Right renal pelvis (tissue), 4 donors: ENCODE measurements around the gene SUMO3. TPM values are rescaled to one million over a fixed set of nuclear protein-coding genes. Genes with fewer than 3 reads are reported as not detected.
A peak's percentile ranks its signal among the peaks of the same experiment; 100 is the strongest.

Source experiments
- DNase-seq, 4 donors: peaks; one replicate each; pipeline ENCODE4 v3.0.0-alpha.2; 2013; ENCODE audit warnings: low read depth in 4 of 4, low spot score in 3 of 4, missing footprints in 1 of 4
- polyA plus RNA-seq, 4 donors: library from polyadenylated mRNA; unstranded; fragments of 120-200 nt; gene quantifications; one replicate each; pipeline ENCODE4 v1.2.1, GENCODE V29; 2013; ENCODE audit not compliant: insufficient read length in 4 of 4

SUMO3 gene
- 100 to 1,000 TPM; 112 to 128 (median 121) TPM for polyA plus RNA-seq

- peak; percentile 62 to 71 (median 66) for DNase-seq
Observed at GRCh38 chr21:44817914-44818639, at the start of gene SUMO3. TSS of gene SUMO3 (minus strand) at chr21:44818062. CDS start at chr21:44817968, 94 bp downstream.

- no peak for DNase-seq
Observed at GRCh38 chr21:44867464-44867863, 49.6 kb upstream of the SUMO3 start.

- DNase-seq = no peak
Observed at GRCh38 chr21:44866780-44867179, 48.9 kb upstream of the SUMO3 start.

GRCh38 chr21:44865561-44866280 is 47.9 kb upstream of the SUMO3 start:
- no peak for DNase-seq

- no peak for DNase-seq
Observed at GRCh38 chr21:44862869-44863685, 45.2 kb upstream of the SUMO3 start.

- no peak for DNase-seq
Observed at GRCh38 chr21:44858791-44859190, 40.9 kb upstream of the SUMO3 start.

GRCh38 chr21:44858291-44858690 is 40.4 kb upstream of the SUMO3 start:
- DNase-seq = no peak

- no peak for DNase-seq
Observed at GRCh38 chr21:44857127-44857892, 39.4 kb upstream of the SUMO3 start.

- no peak for DNase-seq
Observed at GRCh38 chr21:44856131-44856530, 38.3 kb upstream of the SUMO3 start.

GRCh38 chr21:44855572-44855971 is 37.7 kb upstream of the SUMO3 start:
- DNase-seq = no peak

- DNase-seq = no peak
Observed at GRCh38 chr21:44854664-44855446, 37.0 kb upstream of the SUMO3 start.

GRCh38 chr21:44854391-44854663 is 36.5 kb upstream of the SUMO3 start:
- no peak for DNase-seq

- DNase-seq = no peak
Observed at GRCh38 chr21:44853601-44854390, 35.9 kb upstream of the SUMO3 start.

- DNase-seq = no peak
Observed at GRCh38 chr21:44850905-44851657, 33.2 kb upstream of the SUMO3 start.

GRCh38 chr21:44850208-44850800 is 32.4 kb upstream of the SUMO3 start:
- DNase-seq = no peak

GRCh38 chr21:44849616-44850130 is 31.8 kb upstream of the SUMO3 start:
- DNase-seq = no peak

- no peak for DNase-seq
Observed at GRCh38 chr21:44848821-44849521, 31.1 kb upstream of the SUMO3 start.
